Bronchial epithelial cell (primary cell): Measurements from ENCODE around the gene NAB2. TPM values are rescaled to one million over a fixed set of nuclear protein-coding genes. Genes with fewer than 3 reads are reported as not detected.

Source experiments
- DNase-seq: peaks from one replicate; pipeline ENCODE4 v3.0.0-alpha.2; 2010; ENCODE audit warnings: low read depth
- FAIRE-seq: peaks from 2 replicates; lab custom pipeline; 2011; peaks lifted over from hg19 to GRCh38; lab: Jason Lieb, UNC
- H3K27me3 ChIP-seq: 2 replicates; pipeline ENCODE4 v1.5.1; 2011; ENCODE audit warnings: low read length; ENCODE audit not compliant: control insufficient read depth, insufficient read depth
- H3K36me3 ChIP-seq: 2 replicates; pipeline ENCODE4 v1.5.1; 2011; ENCODE audit warnings: low read length; ENCODE audit not compliant: control insufficient read depth, insufficient read depth
- H3K4me3 ChIP-seq: 2 replicates; pipeline ENCODE4 v1.5.1; 2011; ENCODE audit warnings: mild to moderate bottlenecking, low read depth, low read length, control low read depth
- CTCF ChIP-seq: IDR thresholded peaks from 2 replicates; pipeline ENCODE4 v1.5.1; 2011; ENCODE audit warnings: mild to moderate bottlenecking, moderate library complexity, low read length, control low read depth, inconsistent platforms; ENCODE audit not compliant: insufficient read depth, severe bottlenecking
- total RNA-seq: library from RNA; depleted of rRNA; stranded (reverse); fragments of >200 nt; gene quantifications from 2 replicates; pipeline ENCODE4 v1.2.1, GENCODE V29; 2014

NAB2 gene
- total RNA-seq, 1 donor from 2014 or later, result 40.5 TPM

GRCh38 chr12:57044889-57045288 lies 44.0 kb upstream of the NAB2 start:
- FAIRE-seq (no peak), DNase-seq (no peak)
- TF ChIP-seq CTCF, result no peak
- Histone ChIP-seq H3K4me3 (no peak overlapping the region), H3K27me3 (peaks cover 10% of the 10 kb centered on the region), H3K36me3 (no peaks in the 10 kb centered on the region)

DNA sequence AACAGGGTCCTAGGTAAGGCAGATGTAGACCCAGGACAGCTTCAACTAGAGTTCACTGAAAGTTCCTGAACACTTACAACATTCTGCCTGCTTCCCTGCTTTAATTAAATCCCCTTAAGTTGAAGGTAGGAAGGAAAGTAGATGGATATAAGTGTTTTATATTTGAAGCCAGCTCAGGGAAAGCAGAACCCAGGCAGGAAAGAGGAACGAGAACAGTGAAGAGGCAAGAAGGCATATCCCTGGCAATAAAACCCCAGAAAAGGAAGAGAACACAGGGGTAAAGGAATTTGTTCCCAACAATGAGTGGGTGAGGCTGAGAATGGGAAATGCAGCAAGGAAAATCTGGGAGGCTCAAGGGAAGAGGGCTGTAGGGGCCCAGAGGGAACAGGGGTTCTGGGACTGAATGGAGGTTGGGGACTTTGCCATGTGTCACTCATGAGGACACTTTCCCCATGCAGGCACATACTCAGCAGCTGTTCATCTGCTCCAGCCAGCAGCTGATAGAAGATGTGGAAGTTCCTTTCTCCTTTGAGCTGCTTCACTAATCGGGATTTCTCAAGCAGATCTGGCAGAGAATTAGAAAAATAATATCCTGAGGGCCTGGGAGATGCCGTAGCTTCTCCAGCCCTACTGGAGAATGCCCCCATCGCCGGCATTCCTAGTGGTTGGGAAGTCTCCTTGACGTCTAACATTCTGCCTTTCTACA lies 42.7 kb upstream of the NAB2 start:
- Histone ChIP-seq H3K36me3 (no peaks in the 10 kb centered on the region), H3K27me3 (peaks cover 8% of the 10 kb centered on the region), H3K4me3 (no peak overlapping the region)
- DNase-seq (no peak), FAIRE-seq (no peak)
- TF ChIP-seq CTCF, result no peak

GRCh38 chr12:57046947-57047890 lies 41.7 kb upstream of the NAB2 start:
- H3K4me3 ChIP-seq, result no peak overlapping the region
- no peak for TF ChIP-seq CTCF
- FAIRE-seq (no peak), DNase-seq (no peak)
- no peaks in the 10 kb centered on the region for H3K36me3 ChIP-seq
- peaks cover 5% of the 10 kb centered on the region for H3K27me3 ChIP-seq

DNA sequence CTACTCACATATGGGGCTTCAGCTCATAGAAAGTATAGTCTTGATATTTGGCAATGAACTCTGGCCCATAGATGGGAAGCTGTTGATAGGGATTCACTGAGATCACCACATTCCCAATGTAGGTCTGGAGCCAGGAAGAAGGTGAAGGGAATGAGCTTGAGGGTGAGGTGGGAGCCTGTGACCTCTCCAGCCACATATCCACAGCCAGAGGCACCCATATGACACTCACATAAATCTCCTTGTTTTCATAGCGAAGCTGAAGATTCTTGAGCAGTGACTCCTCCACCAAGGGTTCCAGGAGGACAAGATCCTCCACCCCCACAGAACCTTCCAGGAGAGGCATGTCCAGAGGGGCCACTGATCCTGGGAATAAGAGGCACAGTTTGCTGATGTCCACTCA lies 40.9 kb upstream of the NAB2 start:
- no peak for FAIRE-seq

DNA sequence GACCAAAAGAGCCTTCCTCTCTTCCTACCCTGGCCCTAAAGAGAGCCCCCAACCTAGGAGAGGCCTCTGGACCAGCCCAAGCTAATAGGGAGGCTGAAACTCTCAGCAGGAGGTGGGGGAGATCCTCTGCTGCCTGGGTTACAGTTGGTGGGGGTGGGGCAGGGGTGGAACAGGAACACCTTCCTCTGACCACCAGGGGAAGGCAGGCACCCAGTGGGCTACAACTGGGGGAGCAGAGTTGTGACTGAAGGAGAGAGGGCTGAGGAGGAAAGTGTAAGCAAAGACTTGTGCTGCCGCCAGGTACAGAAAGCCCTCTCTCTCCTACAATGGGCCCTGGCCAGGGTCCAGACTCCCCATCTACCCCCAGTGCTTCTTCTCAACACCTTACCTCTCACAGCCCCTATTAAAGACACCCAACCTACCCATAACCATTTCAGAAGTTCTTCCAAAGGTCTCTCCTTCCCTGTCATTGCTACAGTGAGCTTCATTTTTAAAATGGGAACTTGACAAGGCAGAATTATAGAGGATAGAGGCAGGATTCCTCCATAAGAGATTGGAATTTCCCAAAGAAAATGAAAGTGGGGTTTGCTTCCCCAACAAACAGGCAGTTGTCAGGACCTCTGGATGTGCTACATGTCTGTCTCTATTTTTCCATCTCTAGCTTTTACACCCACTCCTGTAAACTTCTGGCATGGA lies 40.3 kb upstream of the NAB2 start:
- H3K36me3 ChIP-seq, result no peaks in the 10 kb centered on the region
- no peak for TF ChIP-seq CTCF
- H3K4me3 ChIP-seq, result no peak overlapping the region
- FAIRE-seq, result no peak
- no peak for DNase-seq
- peaks cover 5% of the 10 kb centered on the region for H3K27me3 ChIP-seq

More for the DNA sequence above, 40.9 kb upstream of the NAB2 start:
- H3K27me3 ChIP-seq, result peaks cover 5% of the 10 kb centered on the region
- no peak overlapping the region for H3K4me3 ChIP-seq
- no peak for DNase-seq
- no peaks in the 10 kb centered on the region for H3K36me3 ChIP-seq
- TF ChIP-seq CTCF, result no peak
